Measurements from ENCODE around the gene NANOG. TPM values are rescaled to one million over a fixed set of nuclear protein-coding genes. Genes with fewer than 3 reads are reported as not detected.

Gene NANOG
- total and polyA plus RNA-seq, 2 of the 8 experiments (the other 6 are each of a cell fraction or from before 2014, with no cell fraction given): 53.7 to 231 TPM

GRCh38 chr12:7788294-7788660, 925 bp upstream of the NANOG start:
- Histone ChIP-seq H3K14ac (ENCODE audit: insufficient read length) (no peak overlapping the region), H3K4me2 (ENCODE audit: insufficient read depth in 1 of 2, low read depth in 2 of 2, low read length in 2 of 2) (peak overlapping the region; percentile 52 to 72), H3K27ac (ENCODE audit: low read depth, low read length) (peak overlapping the region; percentile 20; the same call in 1 of the 2 replicates), H2BK12ac (ENCODE audit: low read depth, low read length) (peak overlapping the region; percentile 32; the same call in 1 of the 2 replicates), H4K5ac (ENCODE audit: insufficient read length, low read depth, low read length) (peak overlapping the region; percentile 35), H2AFZ (ENCODE audit: low read length) (no peak overlapping the region), H3K4me3 (ENCODE audit: extremely low read depth in 1 of 4, insufficient read depth in 2 of 4, low read depth in 3 of 4, low read length in 4 of 4) (peak overlapping the region in 3 of 4 experiments; percentile 16 to 72 (median 27); a peak in 4 of 8 replicates), H3K9me3 (ENCODE audit: insufficient read depth in 2 of 2, low read depth in 1 of 2, low read length in 1 of 2) (no peaks in the 10 kb centered on the region), H3K23me2 (ENCODE audit: low read depth, low read length) (peaks cover 6% of the 10 kb centered on the region; the same call in 1 of the 2 replicates), H3K79me2 (ENCODE audit: control insufficient read depth in 1 of 2, insufficient read depth in 2 of 2, low read length in 2 of 2) (peaks cover 15 to 44% of the 10 kb centered on the region in 2 experiments), H3K23ac (ENCODE audit: insufficient read length) (no peak overlapping the region), H2AK5ac (ENCODE audit: low read depth, low read length) (peak overlapping the region; percentile 66; the same call in 1 of the 2 replicates), H2BK120ac (replicated peaks; ENCODE audit: low read depth, low read length) (peak overlapping the region; percentile 96), H3K27me3 (replicated peaks in 1 of 4; ENCODE audit: control insufficient read depth in 3 of 4, extremely low read depth in 1 of 4, insufficient read depth in 3 of 4, low read length in 3 of 4) (no peaks in the 10 kb centered on the region), H3K18ac (ENCODE audit: extremely low read depth, low read length) (peak overlapping the region; percentile 65), H4K91ac (replicated peaks; ENCODE audit: insufficient read length, low read length) (peak overlapping the region; percentile 96), H2BK5ac (ENCODE audit: low read depth, low read length) (peak overlapping the region; percentile 86; the same call in 1 of the 2 replicates), H3K56ac (replicated peaks; ENCODE audit: insufficient read length, low read depth, low read length) (peak overlapping the region; percentile 34), H3K79me1 (ENCODE audit: low read depth, low read length) (0 out of 2 replicates have a peak, but pooled peaks cover 3% of the 10 kb centered on the region), H4K8ac (ENCODE audit: extremely low read depth, insufficient read depth, low read length) (no peak overlapping the region), H3K36me3 (ENCODE audit: control insufficient read depth in 2 of 4, insufficient read depth in 4 of 4, low read length in 3 of 4) (peaks cover 3 to 19% (median 7%) of the 10 kb centered on the region in 4 experiments; a peak in 4 of 8 replicates), H3K9ac (replicated peaks in 1 of 4; ENCODE audit: extremely low read depth in 1 of 4, low read depth in 3 of 4, low read length in 3 of 4) (peak overlapping the region in 1 of 4 experiments; percentile 47; a peak in 2 of 7 replicates), H3K4me1 (replicated peaks in 1 of 4; ENCODE audit: control insufficient read depth in 3 of 4, insufficient read depth in 4 of 4, low read length in 3 of 4) (peaks cover 8 to 21% (median 14%) of the 10 kb centered on the region in 4 experiments), H3K4ac (replicated peaks; ENCODE audit: insufficient read length, low read depth, low read length) (peak overlapping the region; percentile 61), H4K20me1 (replicated peaks in 1 of 2; ENCODE audit: control insufficient read depth in 1 of 2, insufficient read depth in 2 of 2, low read length in 2 of 2) (peaks cover 0 to 2% of the 10 kb centered on the region in 2 experiments), H2BK20ac (ENCODE audit: low read length) (no peak overlapping the region), H2BK15ac (ENCODE audit: low read length) (no peak overlapping the region)
- ChIA-PET POLR2A (ENCODE audit: partially characterized antibody) (interaction anchor here (0.9 to 3.8 kb wide), 10 partner anchors 10 to 145 kb away, joined by 3 to 25 read pairs (median 4); no protein-coding TSS in a partner anchor), CTCF (ENCODE audit: partially characterized antibody) (interaction anchor here (0.9 to 2.3 kb wide), 3 partner anchors 43 to 92 kb away, joined by 3 to 9 read pairs (median 3); partner anchors contain the start of gene GDF3)
- WGBS, 2 experiments (ENCODE audit: extremely low coverage in 1 of 2, insufficient coverage in 1 of 2, insufficient read length in 1 of 2, insufficient replicate concordance in 2 of 2, low coverage in 1 of 2, low lambda C conversion rate in 2 of 2, missing lambda C conversion rate in 1 of 2): 11% methylated on average over 4 of the region's 4 CpGs; no CpG with 5 or more reads in 1 of the 2 experiments
- TF ChIP-seq RXRA (IDR thresholded peaks at IDR 0.05; ENCODE audit: insufficient read depth, low read depth, low read length): no peak
- TF ChIP-seq CBX5 (IDR thresholded peaks at IDR 0.05; ENCODE audit: low read depth, low read length): no peak
- TF ChIP-seq TAF7 (optimal IDR thresholded peaks at IDR 0.05; ENCODE audit: borderline replicate concordance, low read depth, low read length): no peak
- FAIRE-seq: peak; percentile 45
- DNase-seq (ENCODE audit: low read depth in 1 of 2, low spot score in 2 of 2): no peak

All from H1 (cell line).